HFFc6 (cell line): ENCODE results near the gene FCHSD2. TPM values are rescaled to one million over a fixed set of nuclear protein-coding genes. Genes with fewer than 3 reads are reported as not detected.
"Not testable (repeated sequence)": the region's sequence is repeated elsewhere in the genome, so short reads cannot be mapped to it uniquely, and the experiment has no call there.

Experiments
- DNase-seq: peaks from one replicate; pipeline ENCODE4 v3.0.0-alpha.2; 2018
- H3K27ac Mint-ChIP-seq: 2 replicates; pipeline ENCODE4 v1.8.0; 2020; ENCODE audit warnings: mild to moderate bottlenecking, mixed read lengths
- H3K27me3 Mint-ChIP-seq: 2 replicates; pipeline ENCODE4 v1.8.0; 2021; ENCODE audit warnings: mild to moderate bottlenecking, moderate library complexity, mixed read lengths; ENCODE audit not compliant: insufficient read depth
- H3K36me3 Mint-ChIP-seq: 2 replicates; pipeline ENCODE4 v1.8.0; 2021; ENCODE audit warnings: low read depth, mixed read lengths
- H3K4me1 Mint-ChIP-seq: 2 replicates; pipeline ENCODE4 v1.8.0; 2020; ENCODE audit warnings: low read depth, mixed read lengths
- H3K4me3 Mint-ChIP-seq: 2 replicates; pipeline ENCODE4 v1.8.0; 2020; ENCODE audit warnings: mild to moderate bottlenecking, moderate library complexity, mixed read lengths
- H3K9me3 Mint-ChIP-seq: 2 replicates; pipeline ENCODE4 v1.8.0; 2020; ENCODE audit warnings: mild to moderate bottlenecking, mixed read lengths
- total RNA-seq, 6 experiments: library from RNA; stranded (reverse); fragmentation: NEBNext Ultra II Directional; extraction: Animal tissue kit (Norgen Biotek cat#: 25700); gene quantifications; 2 replicates in 1 of 6; 3 replicates in 5 of 6; pipeline ENCODE4 v1.2.3, GENCODE V29; 2021
- TF ChIP-seq, protein P1 (sequence below): fragments of 200-600 bp; sonication (generic); IDR thresholded peaks from 2 replicates; pipeline ENCODE4 v1.5.0; 2021; ENCODE audit warnings: antibody characterized with exemption, mild to moderate bottlenecking

FCHSD2 gene
- total RNA-seq, 6 experiments from 2014 or later, result 58.9 to 68.2 (median 65.0) TPM

DNA sequence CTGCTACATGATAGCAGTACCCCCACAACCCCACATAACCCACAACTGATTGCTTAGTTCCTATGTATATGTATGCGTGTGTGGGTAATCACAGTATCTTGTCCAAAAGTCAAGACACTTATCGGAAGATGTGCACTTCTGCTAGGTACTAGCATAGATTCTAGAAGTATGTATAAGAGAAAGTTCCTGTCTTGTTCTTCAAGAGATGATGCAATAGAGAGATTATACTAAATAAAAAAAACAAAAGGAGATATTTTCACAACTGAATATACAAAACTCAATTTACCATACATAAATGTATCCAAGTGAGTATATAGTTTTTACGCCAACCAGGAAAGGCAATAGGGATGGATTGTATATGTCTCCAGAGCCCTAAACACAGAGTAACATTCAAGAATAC, 112.0 kb downstream of the FCHSD2 start:
- H3K4me1 Mint-ChIP-seq, result no peaks in the 10 kb centered on the region; the same call in 1 of the 2 replicates
- no peak overlapping the region for H3K4me3 Mint-ChIP-seq
- H3K9me3 Mint-ChIP-seq, result peaks cover 24% of the 10 kb centered on the region
- H3K36me3 Mint-ChIP-seq, result peaks cover 49% of the 10 kb centered on the region
- peaks cover 3% of the 10 kb centered on the region; the same call in 1 of the 2 replicates for H3K27me3 Mint-ChIP-seq
- TF ChIP-seq, protein P1, sequence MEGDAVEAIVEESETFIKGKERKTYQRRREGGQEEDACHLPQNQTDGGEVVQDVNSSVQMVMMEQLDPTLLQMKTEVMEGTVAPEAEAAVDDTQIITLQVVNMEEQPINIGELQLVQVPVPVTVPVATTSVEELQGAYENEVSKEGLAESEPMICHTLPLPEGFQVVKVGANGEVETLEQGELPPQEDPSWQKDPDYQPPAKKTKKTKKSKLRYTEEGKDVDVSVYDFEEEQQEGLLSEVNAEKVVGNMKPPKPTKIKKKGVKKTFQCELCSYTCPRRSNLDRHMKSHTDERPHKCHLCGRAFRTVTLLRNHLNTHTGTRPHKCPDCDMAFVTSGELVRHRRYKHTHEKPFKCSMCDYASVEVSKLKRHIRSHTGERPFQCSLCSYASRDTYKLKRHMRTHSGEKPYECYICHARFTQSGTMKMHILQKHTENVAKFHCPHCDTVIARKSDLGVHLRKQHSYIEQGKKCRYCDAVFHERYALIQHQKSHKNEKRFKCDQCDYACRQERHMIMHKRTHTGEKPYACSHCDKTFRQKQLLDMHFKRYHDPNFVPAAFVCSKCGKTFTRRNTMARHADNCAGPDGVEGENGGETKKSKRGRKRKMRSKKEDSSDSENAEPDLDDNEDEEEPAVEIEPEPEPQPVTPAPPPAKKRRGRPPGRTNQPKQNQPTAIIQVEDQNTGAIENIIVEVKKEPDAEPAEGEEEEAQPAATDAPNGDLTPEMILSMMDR, result no peak
- no peak overlapping the region; the same call in 1 of the 2 replicates for H3K27ac Mint-ChIP-seq
- no peak for DNase-seq

DNA sequence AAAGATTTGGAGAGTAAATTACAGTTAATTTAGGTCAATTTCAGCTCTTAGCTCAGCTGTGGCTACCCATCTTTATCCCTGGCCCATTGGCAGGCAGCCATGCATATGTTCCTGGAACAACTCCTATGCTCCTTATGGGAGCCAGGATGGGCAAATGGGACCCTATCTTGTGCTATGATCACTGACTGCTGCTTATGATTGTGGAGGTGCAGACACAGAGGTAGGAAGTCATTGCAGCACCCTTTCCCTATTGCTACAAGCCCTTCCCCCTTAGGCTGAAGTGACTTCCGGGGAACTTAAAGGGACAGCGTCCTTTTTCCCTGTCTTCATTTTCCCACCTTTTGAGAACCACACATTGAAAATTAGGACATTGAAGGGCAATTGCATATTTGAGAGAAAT, 112.7 kb downstream of the FCHSD2 start:
- TF ChIP-seq, protein P1, result no peak
- Mint-ChIP-seq H3K27me3 (peaks cover 3% of the 10 kb centered on the region; the same call in 1 of the 2 replicates), H3K4me1 (no peaks in the 10 kb centered on the region; the same call in 1 of the 2 replicates), H3K27ac (no peak overlapping the region), H3K4me3 (no peak overlapping the region), H3K9me3 (peaks cover 31% of the 10 kb centered on the region), H3K36me3 (peaks cover 57% of the 10 kb centered on the region)
- no peak for DNase-seq

DNA sequence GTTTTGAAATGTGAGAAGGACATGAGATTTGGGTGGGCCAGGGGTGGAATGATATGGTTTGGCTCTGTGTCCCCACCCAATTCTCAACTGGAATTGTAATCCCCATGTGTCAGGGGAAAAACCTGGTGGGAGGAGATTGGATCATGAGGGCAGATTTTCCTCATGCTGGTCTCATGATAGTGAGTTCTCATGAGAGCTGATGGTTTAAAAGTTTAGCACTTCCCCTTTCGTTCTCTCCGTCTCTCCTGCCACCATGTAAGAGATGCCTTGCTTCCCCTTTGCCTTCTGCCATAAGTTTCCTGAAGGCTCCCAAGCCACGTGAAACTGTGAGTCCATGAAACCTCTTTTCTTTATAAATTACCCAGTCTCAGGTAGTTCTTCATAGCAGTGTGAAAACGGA, 113.5 kb downstream of the FCHSD2 start:
- Mint-ChIP-seq H3K9me3 (peaks cover 39% of the 10 kb centered on the region), H3K27ac (no peak overlapping the region), H3K27me3 (peaks cover 3% of the 10 kb centered on the region; the same call in 1 of the 2 replicates), H3K36me3 (peaks cover 65% of the 10 kb centered on the region), H3K4me3 (no peak overlapping the region), H3K4me1 (no peaks in the 10 kb centered on the region; the same call in 1 of the 2 replicates)
- DNase-seq, result no peak
- TF ChIP-seq, protein P1, result no peak

DNA sequence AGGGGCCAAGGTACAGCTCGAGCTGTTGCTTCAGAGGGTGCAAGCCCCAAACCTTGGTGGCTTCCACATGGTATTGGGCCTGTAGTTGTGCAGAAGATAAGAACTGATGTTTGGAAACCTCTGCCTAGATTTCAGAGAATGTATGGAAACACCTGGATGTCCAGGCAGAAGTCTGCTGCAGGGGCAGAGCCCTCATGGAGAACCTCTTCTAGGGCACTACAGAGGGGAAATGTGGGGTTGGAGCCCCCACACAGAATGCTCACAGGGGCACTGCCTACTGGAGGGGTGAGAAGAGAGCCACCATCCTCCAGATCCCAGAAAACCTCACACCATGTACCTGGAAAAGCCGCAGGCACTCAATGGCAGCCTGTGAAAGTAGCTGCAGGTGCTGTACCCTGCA, 114.3 kb downstream of the FCHSD2 start:
- Mint-ChIP-seq H3K9me3 (peaks cover 40% of the 10 kb centered on the region), H3K36me3 (peaks cover 71% of the 10 kb centered on the region)
- not testable (repeated sequence) for H3K4me1 Mint-ChIP-seq, H3K27me3 Mint-ChIP-seq, H3K27ac Mint-ChIP-seq, H3K4me3 Mint-ChIP-seq, DNase-seq

DNA sequence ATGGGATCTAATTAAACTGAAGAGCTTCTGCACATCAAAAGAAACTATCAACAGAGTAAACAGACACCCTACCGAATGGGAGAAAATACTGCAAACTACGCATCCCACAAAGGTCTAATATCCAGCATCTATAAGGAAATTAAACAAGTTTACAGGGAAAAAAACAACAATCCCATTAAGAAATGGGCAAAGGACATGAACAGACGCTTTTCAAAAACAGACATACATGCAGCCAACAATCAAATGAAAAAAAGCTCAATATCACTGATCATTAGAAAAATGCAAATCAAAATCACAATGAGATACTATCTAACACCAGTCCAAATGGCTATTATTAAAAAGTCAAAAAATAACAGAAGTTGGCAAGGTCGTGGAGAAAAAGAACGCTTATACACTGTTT, 117.5 kb downstream of the FCHSD2 start:
- TF ChIP-seq, protein P1, result no peak
- H3K27me3 Mint-ChIP-seq, result peaks cover 3% of the 10 kb centered on the region; the same call in 1 of the 2 replicates
- H3K36me3 Mint-ChIP-seq, result peaks cover 58% of the 10 kb centered on the region
- H3K4me3 Mint-ChIP-seq, result no peak overlapping the region
- H3K27ac Mint-ChIP-seq, result no peak overlapping the region
- peaks cover 40% of the 10 kb centered on the region for H3K9me3 Mint-ChIP-seq
- DNase-seq, result no peak
- no peaks in the 10 kb centered on the region; the same call in 1 of the 2 replicates for H3K4me1 Mint-ChIP-seq

DNA sequence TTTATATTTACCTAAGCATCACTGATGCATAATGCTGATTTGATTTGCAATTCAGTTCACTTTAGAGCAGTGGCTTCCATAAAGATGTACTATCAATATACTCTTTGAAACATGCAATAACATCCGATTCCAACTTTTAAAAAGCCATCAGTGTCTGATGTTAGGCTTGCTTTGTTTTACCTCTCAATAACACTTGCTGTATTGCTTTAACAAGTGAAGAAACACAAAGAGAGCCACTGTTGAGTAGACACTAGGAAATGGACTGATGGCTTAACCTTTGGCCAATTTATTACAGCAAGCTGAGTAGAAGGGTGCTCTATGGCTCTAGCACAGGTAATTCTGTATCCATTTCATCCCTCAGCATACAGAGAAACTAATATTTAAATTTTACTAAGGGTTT, 122.1 kb downstream of the FCHSD2 start:
- H3K9me3 Mint-ChIP-seq, result peaks cover 14% of the 10 kb centered on the region
- no peak for DNase-seq
- no peak overlapping the region for H3K27ac Mint-ChIP-seq
- H3K4me3 Mint-ChIP-seq, result no peak overlapping the region
- H3K4me1 Mint-ChIP-seq, result 0 out of 2 replicates have a peak, but pooled peaks cover 6% of the 10 kb centered on the region
- no peaks in the 10 kb centered on the region; the same call in 1 of the 2 replicates for H3K27me3 Mint-ChIP-seq
- TF ChIP-seq, protein P1, result no peak
- peaks cover 23% of the 10 kb centered on the region for H3K36me3 Mint-ChIP-seq
